Measurements from ENCODE around the gene AGFG2.
"Not testable (repeated sequence)": the region's sequence is repeated elsewhere in the genome, so short reads cannot be mapped to it uniquely, and the experiment has no call there.

The AGFG2 gene

GRCh38 chr7:100547872-100548271, 8.9 kb downstream of the AGFG2 start:
- DNase-seq (ENCODE audit: insufficient read length, low spot score) (no peak), FAIRE-seq (no peak)

- FAIRE-seq; DNase-seq (ENCODE audit: insufficient read length, low spot score): not testable (repeated sequence)
Observed at GRCh38 chr7:100548446-100548845, 9.4 kb downstream of the AGFG2 start.

- DNase-seq (ENCODE audit: insufficient read length, low spot score) (no peak), FAIRE-seq (no peak)
Observed at GRCh38 chr7:100552532-100552931, 13.5 kb downstream of the AGFG2 start.

GRCh38 chr7:100553032-100553431, 14.0 kb downstream of the AGFG2 start:
- FAIRE-seq: no peak
- DNase-seq (ENCODE audit: insufficient read length, low spot score): no peak

- DNase-seq (ENCODE audit: insufficient read length, low spot score) (no peak), FAIRE-seq (no peak)
Observed at GRCh38 chr7:100555701-100556100, 16.7 kb downstream of the AGFG2 start.

GRCh38 chr7:100556541-100556940, 17.5 kb downstream of the AGFG2 start:
- DNase-seq (ENCODE audit: insufficient read length, low spot score) (no peak), FAIRE-seq (no peak)

GRCh38 chr7:100559127-100559526, 20.1 kb downstream of the AGFG2 start:
- FAIRE-seq (no peak), DNase-seq (ENCODE audit: insufficient read length, low spot score) (no peak)

GRCh38 chr7:100561491-100562194, 22.6 kb downstream of the AGFG2 start:
- no peak for FAIRE-seq
- no peak for DNase-seq (ENCODE audit: insufficient read length, low spot score)

- DNase-seq (ENCODE audit: insufficient read length, low spot score) (no peak), FAIRE-seq (no peak)
Observed at GRCh38 chr7:100562195-100563099, 23.4 kb downstream of the AGFG2 start.

- FAIRE-seq: no peak
- DNase-seq (ENCODE audit: insufficient read length, low spot score): no peak
Observed at GRCh38 chr7:100563100-100563564, 24.1 kb downstream of the AGFG2 start.

- FAIRE-seq: no peak
- DNase-seq (ENCODE audit: insufficient read length, low spot score): peak; percentile 70
Observed at GRCh38 chr7:100563809-100564400, 24.9 kb downstream of the AGFG2 start.

- FAIRE-seq: not testable (repeated sequence)
Observed at GRCh38 chr7:100564405-100564804, 25.4 kb downstream of the AGFG2 start.

GRCh38 chr7:100565133-100565571, 26.1 kb downstream of the AGFG2 start:
- no peak for FAIRE-seq
- DNase-seq (ENCODE audit: insufficient read length, low spot score): no peak

More at GRCh38 chr7:100564405-100564804, 25.4 kb downstream of the AGFG2 start:
- DNase-seq (ENCODE audit: insufficient read length, low spot score): not testable (repeated sequence)

GRCh38 chr7:100566018-100566531, 27.1 kb downstream of the AGFG2 start:
- no peak for FAIRE-seq
- DNase-seq (ENCODE audit: insufficient read length, low spot score): no peak

GRCh38 chr7:100567031-100567730, 28.2 kb downstream of the AGFG2 start:
- no peak for FAIRE-seq
- DNase-seq (ENCODE audit: insufficient read length, low spot score): no peak

GRCh38 chr7:100567751-100568175, 28.8 kb downstream of the AGFG2 start:
- FAIRE-seq (no peak), DNase-seq (ENCODE audit: insufficient read length, low spot score) (no peak)

- FAIRE-seq (no peak), DNase-seq (ENCODE audit: insufficient read length, low spot score) (no peak)
Observed at GRCh38 chr7:100568176-100568895, 29.3 kb downstream of the AGFG2 start.

GRCh38 chr7:100568896-100569844, 30.2 kb downstream of the AGFG2 start:
- no peak for DNase-seq (ENCODE audit: insufficient read length, low spot score)
- no peak for FAIRE-seq
